ENCODE results near the gene RNF32. TPM values are rescaled to one million over a fixed set of nuclear protein-coding genes. Genes with fewer than 3 reads are reported as not detected.
"Not testable (repeated sequence)": the region's sequence is repeated elsewhere in the genome, so short reads cannot be mapped to it uniquely, and the experiment has no call there.

The RNF32 gene
- polyA plus RNA-seq, 4 donors, result 1.1 to 5.1 (median 1.4) TPM

GRCh38 chr7:156642306-156643045, 1.9 kb downstream of the RNF32 start:
- Histone ChIP-seq H3K4me3 (ENCODE audit: low read depth in 1 of 3, low read length in 3 of 3) (no peak overlapping the region), H3K27ac (ENCODE audit: low read depth in 1 of 3, low read length in 2 of 3) (no peak overlapping the region), H3K27me3 (ENCODE audit: control insufficient read depth in 3 of 3, insufficient read depth in 3 of 3, low read length in 3 of 3) (no peaks in the 10 kb centered on the region), H3K4me1 (ENCODE audit: control insufficient read depth in 3 of 3, insufficient read depth in 2 of 3, low read depth in 1 of 3, low read length in 2 of 3) (peaks cover 0 to 7% (median 0%) of the 10 kb centered on the region in 3 donors), H3K36me3 (ENCODE audit: control insufficient read depth in 3 of 3, insufficient read depth in 2 of 3, low read depth in 1 of 3, low read length in 3 of 3) (peaks cover 0 to 7% (median 0%) of the 10 kb centered on the region in 3 donors), H3K9me3 (ENCODE audit: control insufficient read depth in 2 of 2, insufficient read depth in 1 of 2, low read depth in 1 of 2, low read length in 1 of 2) (peaks cover 0 to 16% of the 10 kb centered on the region in 2 donors)
- DNase-seq, result no peak
- FAIRE-seq, result no peak
- WGBS, 3 donors, result 82 to 87% (median 83%) methylated on average over 13 of the region's 13 CpGs

GRCh38 chr7:156647330-156647729, 6.8 kb downstream of the RNF32 start:
- H3K27me3 ChIP-seq (ENCODE audit: control insufficient read depth in 3 of 3, insufficient read depth in 3 of 3, low read length in 3 of 3); H3K27ac ChIP-seq (ENCODE audit: low read depth in 1 of 3, low read length in 2 of 3); H3K4me1 ChIP-seq (ENCODE audit: control insufficient read depth in 3 of 3, insufficient read depth in 2 of 3, low read depth in 1 of 3, low read length in 2 of 3); H3K36me3 ChIP-seq (ENCODE audit: control insufficient read depth in 3 of 3, insufficient read depth in 2 of 3, low read depth in 1 of 3, low read length in 3 of 3); FAIRE-seq; DNase-seq; H3K9me3 ChIP-seq (ENCODE audit: control insufficient read depth in 2 of 2, insufficient read depth in 1 of 2, low read depth in 1 of 2, low read length in 1 of 2); H3K4me3 ChIP-seq (ENCODE audit: low read depth in 1 of 3, low read length in 3 of 3): not testable (repeated sequence)
- 86 to 96% (median 94%) methylated on average over 5 of the region's 5 CpGs for WGBS, 3 donors

DNA sequence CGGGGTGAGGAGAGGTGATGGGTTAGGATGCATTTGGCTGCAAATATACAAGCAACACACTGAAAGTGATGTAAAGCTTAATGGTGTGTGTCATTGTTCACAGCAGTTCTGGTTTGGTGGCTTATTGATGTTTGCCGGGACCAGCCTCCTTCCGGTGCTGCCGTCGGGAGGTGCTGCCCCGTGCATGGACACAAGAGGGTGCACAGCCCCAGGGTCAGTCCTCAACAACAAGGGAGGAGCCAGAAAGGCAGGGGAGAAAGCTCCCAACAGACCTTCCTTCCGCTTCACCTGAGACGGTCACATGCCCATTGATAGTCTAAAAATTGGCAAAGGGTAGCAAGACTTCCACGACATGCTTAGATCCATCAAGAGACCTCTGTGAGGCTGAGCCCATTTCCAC, 9.5 kb downstream of the RNF32 start:
- Histone ChIP-seq H3K27me3 (ENCODE audit: control insufficient read depth in 3 of 3, insufficient read depth in 3 of 3, low read length in 3 of 3) (peaks cover 0 to 3% (median 0%) of the 10 kb centered on the region in 3 donors), H3K27ac (ENCODE audit: low read depth in 1 of 3, low read length in 2 of 3) (no peak overlapping the region), H3K4me3 (ENCODE audit: low read depth in 1 of 3, low read length in 3 of 3) (no peak overlapping the region), H3K4me1 (ENCODE audit: control insufficient read depth in 3 of 3, insufficient read depth in 2 of 3, low read depth in 1 of 3, low read length in 2 of 3) (no peaks in the 10 kb centered on the region), H3K36me3 (ENCODE audit: control insufficient read depth in 3 of 3, insufficient read depth in 2 of 3, low read depth in 1 of 3, low read length in 3 of 3) (no peaks in the 10 kb centered on the region), H3K9me3 (ENCODE audit: control insufficient read depth in 2 of 2, insufficient read depth in 1 of 2, low read depth in 1 of 2, low read length in 1 of 2) (peaks cover 0 to 3% of the 10 kb centered on the region in 2 donors)
- WGBS, 3 donors, result 42 to 67% (median 57%) methylated on average over 9 of the region's 9 CpGs
- DNase-seq (peak; percentile 50 to 63), FAIRE-seq (no peak)

DNA sequence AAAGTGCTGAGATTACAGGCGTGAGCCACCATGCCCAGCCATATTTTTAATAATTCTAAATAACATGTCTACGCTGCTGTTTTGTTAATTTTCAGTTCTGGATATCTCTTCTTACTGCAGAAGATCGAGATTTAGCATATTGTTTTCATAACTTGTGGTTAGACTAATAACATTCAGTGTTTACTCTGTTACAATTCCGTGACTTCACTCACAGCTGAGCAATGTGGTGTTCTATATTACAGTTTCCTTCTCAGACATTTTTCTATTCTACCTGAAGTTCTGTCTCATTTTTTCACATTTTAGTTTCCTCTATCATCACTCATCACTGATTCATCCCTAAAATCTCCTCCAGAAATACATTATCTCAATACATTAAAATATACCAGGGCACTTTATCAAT, 10.9 kb downstream of the RNF32 start:
- 86 to 90% (median 87%) methylated on average over 4 of the region's 4 CpGs for WGBS, 3 donors
- Histone ChIP-seq H3K9me3 (ENCODE audit: control insufficient read depth in 2 of 2, insufficient read depth in 1 of 2, low read depth in 1 of 2, low read length in 1 of 2) (peaks cover 0 to 3% of the 10 kb centered on the region in 2 donors), H3K4me1 (ENCODE audit: control insufficient read depth in 3 of 3, insufficient read depth in 2 of 3, low read depth in 1 of 3, low read length in 2 of 3) (no peaks in the 10 kb centered on the region), H3K27ac (ENCODE audit: low read depth in 1 of 3, low read length in 2 of 3) (no peak overlapping the region), H3K36me3 (ENCODE audit: control insufficient read depth in 3 of 3, insufficient read depth in 2 of 3, low read depth in 1 of 3, low read length in 3 of 3) (no peaks in the 10 kb centered on the region), H3K27me3 (ENCODE audit: control insufficient read depth in 3 of 3, insufficient read depth in 3 of 3, low read length in 3 of 3) (peaks cover 0 to 3% (median 0%) of the 10 kb centered on the region in 3 donors), H3K4me3 (ENCODE audit: low read depth in 1 of 3, low read length in 3 of 3) (no peak overlapping the region)
- FAIRE-seq (no peak), DNase-seq (no peak)

DNA sequence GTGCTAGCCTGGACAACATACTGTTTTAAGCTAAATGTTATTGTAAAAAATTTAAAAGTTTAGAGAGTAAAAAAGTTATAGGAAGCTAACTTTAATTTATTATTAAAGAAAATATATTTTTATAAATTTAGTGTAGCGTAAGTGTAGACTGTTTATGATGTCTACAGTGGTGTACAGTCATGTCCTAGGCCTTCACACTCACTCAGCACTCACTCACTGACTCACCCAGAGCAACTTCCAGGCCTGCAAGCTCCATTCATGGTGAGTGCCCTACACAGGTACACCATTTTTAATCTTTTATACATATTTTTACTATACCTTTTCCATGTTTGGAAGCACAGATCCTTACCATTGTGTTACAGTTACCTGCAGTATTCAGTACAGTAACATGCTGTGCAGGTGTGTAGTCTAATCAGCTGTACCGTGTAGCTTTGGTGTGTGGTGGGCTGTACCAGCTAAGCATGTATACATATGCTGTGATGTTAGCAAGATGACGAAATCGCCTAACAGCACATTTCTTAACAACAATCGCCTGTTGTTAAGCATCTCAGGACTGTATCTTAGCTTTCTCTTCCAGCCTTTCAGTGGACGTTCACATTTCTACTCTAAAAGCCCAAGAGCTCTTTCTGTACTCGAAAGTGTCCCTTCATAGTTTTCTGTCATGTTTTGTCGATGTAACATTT, 12.5 kb downstream of the RNF32 start:
- FAIRE-seq (no peak), DNase-seq (no peak)
- Histone ChIP-seq H3K9me3 (ENCODE audit: control insufficient read depth in 2 of 2, insufficient read depth in 1 of 2, low read depth in 1 of 2, low read length in 1 of 2) (peaks cover 0 to 3% of the 10 kb centered on the region in 2 donors), H3K4me3 (ENCODE audit: low read depth in 1 of 3, low read length in 3 of 3) (no peak overlapping the region), H3K27ac (ENCODE audit: low read depth in 1 of 3, low read length in 2 of 3) (no peak overlapping the region), H3K27me3 (ENCODE audit: control insufficient read depth in 3 of 3, insufficient read depth in 3 of 3, low read length in 3 of 3) (peaks cover 0 to 3% (median 2%) of the 10 kb centered on the region in 3 donors), H3K36me3 (ENCODE audit: control insufficient read depth in 3 of 3, insufficient read depth in 2 of 3, low read depth in 1 of 3, low read length in 3 of 3) (no peaks in the 10 kb centered on the region), H3K4me1 (ENCODE audit: control insufficient read depth in 3 of 3, insufficient read depth in 2 of 3, low read depth in 1 of 3, low read length in 2 of 3) (no peaks in the 10 kb centered on the region)
- 93 to 95% (median 94%) methylated on average over 8 of the region's 8 CpGs for WGBS, 3 donors

- no peaks in the 10 kb centered on the region for H3K36me3 ChIP-seq (ENCODE audit: control insufficient read depth in 3 of 3, insufficient read depth in 2 of 3, low read depth in 1 of 3, low read length in 3 of 3)
- H3K4me3 ChIP-seq (ENCODE audit: low read depth in 1 of 3, low read length in 3 of 3), result no peak overlapping the region
- no peak overlapping the region for H3K27ac ChIP-seq (ENCODE audit: low read depth in 1 of 3, low read length in 2 of 3)
- DNase-seq (no peak), FAIRE-seq (no peak)
- H3K27me3 ChIP-seq (ENCODE audit: control insufficient read depth in 3 of 3, insufficient read depth in 3 of 3, low read length in 3 of 3), result peaks cover 0 to 2% (median 2%) of the 10 kb centered on the region in 3 donors
- WGBS, 3 donors, result 78 to 90% (median 87%) methylated on average over 10 of the region's 10 CpGs
- peaks cover 0 to 3% of the 10 kb centered on the region in 2 donors for H3K9me3 ChIP-seq (ENCODE audit: control insufficient read depth in 2 of 2, insufficient read depth in 1 of 2, low read depth in 1 of 2, low read length in 1 of 2)
- H3K4me1 ChIP-seq (ENCODE audit: control insufficient read depth in 3 of 3, insufficient read depth in 2 of 3, low read depth in 1 of 3, low read length in 2 of 3), result no peaks in the 10 kb centered on the region
These were observed 14.1 kb downstream of the RNF32 start for GRCh38 chr7:156654511-156655234.

GRCh38 chr7:156655251-156655650, 14.7 kb downstream of the RNF32 start:
- FAIRE-seq, result no peak
- no peak for DNase-seq
- H3K27ac ChIP-seq (ENCODE audit: low read depth in 1 of 3, low read length in 2 of 3), result no peak overlapping the region
- peaks cover 0 to 2% (median 0%) of the 10 kb centered on the region in 3 donors for H3K27me3 ChIP-seq (ENCODE audit: control insufficient read depth in 3 of 3, insufficient read depth in 3 of 3, low read length in 3 of 3)
- peaks cover 0 to under 1% of the 10 kb centered on the region in 2 donors for H3K9me3 ChIP-seq (ENCODE audit: control insufficient read depth in 2 of 2, insufficient read depth in 1 of 2, low read depth in 1 of 2, low read length in 1 of 2)
- H3K4me1 ChIP-seq (ENCODE audit: control insufficient read depth in 3 of 3, insufficient read depth in 2 of 3, low read depth in 1 of 3, low read length in 2 of 3), result no peaks in the 10 kb centered on the region
- H3K36me3 ChIP-seq (ENCODE audit: control insufficient read depth in 3 of 3, insufficient read depth in 2 of 3, low read depth in 1 of 3, low read length in 3 of 3), result no peaks in the 10 kb centered on the region
- no peak overlapping the region for H3K4me3 ChIP-seq (ENCODE audit: low read depth in 1 of 3, low read length in 3 of 3)
- 79 to 83% (median 79%) methylated on average over 6 of the region's 6 CpGs for WGBS, 3 donors

- DNase-seq (no peak), FAIRE-seq (no peak)
- Histone ChIP-seq H3K36me3 (ENCODE audit: control insufficient read depth in 3 of 3, insufficient read depth in 2 of 3, low read depth in 1 of 3, low read length in 3 of 3) (no peaks in the 10 kb centered on the region), H3K4me3 (ENCODE audit: low read depth in 1 of 3, low read length in 3 of 3) (no peak overlapping the region), H3K4me1 (ENCODE audit: control insufficient read depth in 3 of 3, insufficient read depth in 2 of 3, low read depth in 1 of 3, low read length in 2 of 3) (peaks cover 0 to 4% (median 0%) of the 10 kb centered on the region in 3 donors), H3K27ac (ENCODE audit: low read depth in 1 of 3, low read length in 2 of 3) (no peak overlapping the region), H3K9me3 (ENCODE audit: control insufficient read depth in 2 of 2, insufficient read depth in 1 of 2, low read depth in 1 of 2, low read length in 1 of 2) (no peaks in the 10 kb centered on the region), H3K27me3 (ENCODE audit: control insufficient read depth in 3 of 3, insufficient read depth in 3 of 3, low read length in 3 of 3) (peaks cover 0 to 2% (median 0%) of the 10 kb centered on the region in 3 donors)
- 62 to 72% (median 69%) methylated on average over 4 of the region's 4 CpGs for WGBS, 3 donors
These were observed 15.4 kb downstream of the RNF32 start for GRCh38 chr7:156655983-156656382.
